NCI-H187 treated with DMSO at 0.1 percent for 48 hours (cell line): ENCODE results near the gene SLC48A1.

ENCODE experiments used
- DNase-seq: peaks from one replicate; lab custom pipeline; 2025; lab: John Stamatoyannopoulos, UW

Gene SLC48A1

GRCh38 chr12:47824635-47825034, 51.6 kb downstream of the SLC48A1 start:
- DNase-seq: no peak

DNA sequence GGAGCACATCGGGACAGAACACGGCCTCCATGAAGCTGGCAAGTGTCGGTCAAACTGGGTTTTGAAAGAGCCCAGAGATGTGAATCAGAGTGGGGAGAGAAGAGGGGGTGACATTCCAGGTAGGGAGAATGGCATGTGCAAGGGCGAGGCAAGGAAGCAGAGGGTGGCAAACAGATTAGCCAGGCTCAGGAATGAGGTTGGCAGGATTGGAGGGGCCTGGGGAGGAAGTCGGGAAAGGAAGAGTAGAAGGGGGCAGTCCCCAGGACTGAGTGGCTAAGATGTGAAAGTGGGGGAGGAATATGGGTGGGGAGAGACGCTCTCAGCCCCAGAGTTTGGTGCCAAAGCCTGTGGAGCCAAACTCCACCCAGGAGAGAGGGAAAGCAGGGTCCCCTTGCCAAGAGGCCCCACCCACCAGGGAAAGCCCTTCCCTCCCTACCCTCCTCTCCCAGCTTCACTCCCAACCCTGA, 52.2 kb downstream of the SLC48A1 start:
- no peak for DNase-seq

GRCh38 chr12:47828008-47828975, 55.3 kb downstream of the SLC48A1 start:
- DNase-seq: no peak

GRCh38 chr12:47828976-47829482, 56.0 kb downstream of the SLC48A1 start:
- DNase-seq: no peak

GRCh38 chr12:47829584-47829983, 56.5 kb downstream of the SLC48A1 start:
- no peak for DNase-seq
